GM12874 (cell line): ENCODE measurements around the gene ACBD7.

Source experiments
- CTCF ChIP-seq: IDR thresholded peaks from 2 replicates; pipeline ENCODE4 v1.5.1; 2011; ENCODE audit warnings: low read depth, mild to moderate bottlenecking, control low read depth, low read length, moderate library complexity; ENCODE audit not compliant: insufficient read depth

ACBD7 gene

GRCh38 chr10:15123749-15124184 is 35.2 kb upstream of the ACBD7 start:
- no peak for TF ChIP-seq CTCF

GRCh38 chr10:15122477-15123030 is 34.0 kb upstream of the ACBD7 start:
- no peak for TF ChIP-seq CTCF

GRCh38 chr10:15121707-15122106 is 33.1 kb upstream of the ACBD7 start:
- TF ChIP-seq CTCF, result no peak

GRCh38 chr10:15120523-15120922 is 31.9 kb upstream of the ACBD7 start:
- no peak for TF ChIP-seq CTCF

- no peak for TF ChIP-seq CTCF
These were observed 30.0 kb upstream of the ACBD7 start for GRCh38 chr10:15118615-15119014.

- TF ChIP-seq CTCF, result no peak
These were observed 27.6 kb upstream of the ACBD7 start for GRCh38 chr10:15116225-15116624.

- TF ChIP-seq CTCF, result no peak
These were observed 25.2 kb upstream of the ACBD7 start for GRCh38 chr10:15113766-15114165.
